Jurkat, Clone E6-1 (cell line): ENCODE data around the gene SYS1. TPM values are rescaled to one million over a fixed set of nuclear protein-coding genes. Genes with fewer than 3 reads are reported as not detected.

Source experiments
- DNase-seq: peaks from one replicate; pipeline ENCODE4 v3.0.0-alpha.2; 2011; ENCODE audit warnings: low read depth, low spot score
- H3K4me3 ChIP-seq: 2 replicates; pipeline ENCODE4 v1.5.1; 2011; ENCODE audit warnings: mild to moderate bottlenecking, low read length, control low read depth, moderate library complexity
- polyA plus RNA-seq: library from polyadenylated mRNA; unstranded; fragments of >200 nt; gene quantifications from one replicate; pipeline ENCODE4 v1.2.1, GENCODE V29; 2012; ENCODE audit warnings: missing spikeins; ENCODE audit not compliant: insufficient read length, insufficient read depth

The SYS1 gene
- 22.3 TPM for polyA plus RNA-seq

GRCh38 chr20:45362804-45363610, at the start of gene SYS1:
SYS1 (plus strand) TSS chr20:45363156; CDS start chr20:45363532, 376 bp downstream.
- peak within 1 kb of the TSS; percentile 83 for H3K4me3 ChIP-seq
- peak; percentile 97 for DNase-seq

- no peak for DNase-seq
- H3K4me3 ChIP-seq: no peak overlapping the region
Observed at GRCh38 chr20:45313943-45314342, 49.0 kb upstream of the SYS1 start.

- no peak overlapping the region for H3K4me3 ChIP-seq
- no peak for DNase-seq
Observed at GRCh38 chr20:45315672-45316071, 47.3 kb upstream of the SYS1 start.

GRCh38 chr20:45316150-45317080, 46.5 kb upstream of the SYS1 start:
- no peak for DNase-seq

GRCh38 chr20:45317826-45318225, 45.1 kb upstream of the SYS1 start:
- DNase-seq: no peak
- H3K4me3 ChIP-seq: no peak overlapping the region

More at GRCh38 chr20:45316150-45317080, 46.5 kb upstream of the SYS1 start:
- no peak overlapping the region for H3K4me3 ChIP-seq

GRCh38 chr20:45318386-45318939, 44.5 kb upstream of the SYS1 start:
- DNase-seq: no peak
- no peak overlapping the region for H3K4me3 ChIP-seq

- no peak overlapping the region for H3K4me3 ChIP-seq
- DNase-seq: peak; percentile 12
Observed at GRCh38 chr20:45318948-45319347, 44.0 kb upstream of the SYS1 start.

- DNase-seq: peak; percentile 81
- H3K4me3 ChIP-seq: no peak overlapping the region
Observed at GRCh38 chr20:45320948-45321595, 41.9 kb upstream of the SYS1 start.

GRCh38 chr20:45322952-45323383, 40.0 kb upstream of the SYS1 start:
- DNase-seq: no peak
- no peak overlapping the region for H3K4me3 ChIP-seq

- DNase-seq: no peak
- H3K4me3 ChIP-seq: no peak overlapping the region
Observed at GRCh38 chr20:45323731-45324130, 39.2 kb upstream of the SYS1 start.

GRCh38 chr20:45325371-45325770, 37.6 kb upstream of the SYS1 start:
- no peak for DNase-seq
- H3K4me3 ChIP-seq: no peak overlapping the region

GRCh38 chr20:45328451-45328850, 34.5 kb upstream of the SYS1 start:
- DNase-seq: no peak
- H3K4me3 ChIP-seq: no peak overlapping the region

- H3K4me3 ChIP-seq: no peak overlapping the region
- no peak for DNase-seq
Observed at GRCh38 chr20:45329497-45330319, 33.2 kb upstream of the SYS1 start.

GRCh38 chr20:45330476-45330875, 32.5 kb upstream of the SYS1 start:
- no peak for DNase-seq

GRCh38 chr20:45336530-45337366, 26.2 kb upstream of the SYS1 start:
- H3K4me3 ChIP-seq: no peak overlapping the region
- no peak for DNase-seq

More at GRCh38 chr20:45330476-45330875, 32.5 kb upstream of the SYS1 start:
- H3K4me3 ChIP-seq: no peak overlapping the region

GRCh38 chr20:45337367-45338120, 25.4 kb upstream of the SYS1 start:
- H3K4me3 ChIP-seq: no peak overlapping the region
- DNase-seq: no peak
